ENCODE data around the gene TNFAIP3. TPM values are rescaled to one million over a fixed set of nuclear protein-coding genes. Genes with fewer than 3 reads are reported as not detected.

TNFAIP3 gene
- total and polyA plus RNA-seq, 2 donors (not counting 3 experiments of a cell fraction or from before 2014, with no cell fraction given) = 4.0 to 8.6 TPM

DNA sequence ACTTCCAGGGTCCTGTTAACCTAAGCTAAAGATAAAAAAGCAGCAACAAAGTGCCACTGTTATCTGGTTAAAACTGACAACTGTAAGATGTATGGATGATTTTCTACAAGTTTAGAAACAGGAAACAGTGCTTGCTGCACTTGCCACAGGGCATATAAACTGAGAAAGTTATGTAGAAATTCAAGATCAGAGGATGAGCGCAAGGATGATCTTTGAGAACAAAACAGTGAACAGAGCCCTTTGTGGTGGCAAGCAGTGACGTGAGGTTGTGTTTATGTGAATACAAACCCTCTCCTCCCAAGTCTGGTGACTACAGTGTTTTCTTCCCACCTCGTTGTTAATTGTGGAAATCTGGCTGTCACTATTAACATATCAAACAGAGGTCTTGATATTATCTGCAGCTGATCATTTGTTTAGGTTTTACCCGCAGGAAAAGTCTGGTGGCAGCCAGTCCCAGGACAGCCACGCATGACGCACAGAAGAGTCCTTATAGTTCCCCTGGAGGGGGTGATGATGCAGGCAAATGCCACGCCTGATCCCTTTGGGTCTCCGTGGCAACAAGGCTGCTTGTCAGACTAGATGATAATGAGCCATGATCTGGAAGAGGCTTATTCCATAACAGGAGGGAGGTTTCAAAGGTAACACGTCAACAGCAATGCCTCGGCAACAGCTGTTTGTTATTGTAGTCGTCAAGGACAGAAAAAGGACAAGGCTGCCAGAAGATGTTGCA is 43.1 kb upstream of the TNFAIP3 start:
- H3K9me1 ChIP-seq (replicated peaks; ENCODE audit: control insufficient read depth, extremely low read depth, insufficient read depth, low read length) = no peaks in the 10 kb centered on the region
- CTCF ChIA-PET = interaction anchor here (1.0 to 1.9 kb wide), 2 partner anchors 24 to 96 kb away, joined by 3 to 7 read pairs; no protein-coding TSS in a partner anchor
- BruUV-seq (replicated peaks) = no TSS peak
- POLR2A ChIA-PET = interaction anchor here (0.7 kb wide), 1 partner anchor 13 kb away, joined by 3 read pairs; no protein-coding TSS in a partner anchor
- H3K9ac ChIP-seq (replicated peaks; ENCODE audit: extremely low read depth, insufficient read depth, low read length) = no peak overlapping the region
- H3K4me2 ChIP-seq (ENCODE audit: insufficient read depth, low read length) = no peak overlapping the region
- H3K36me3 ChIP-seq (ENCODE audit: control insufficient read depth in 2 of 2, extremely low read depth in 1 of 2, insufficient read depth in 2 of 2, low read length in 2 of 2) = no peaks in the 10 kb centered on the region
- H3K79me2 ChIP-seq (ENCODE audit: control insufficient read depth, insufficient read depth, low read length) = no peaks in the 10 kb centered on the region
- TF ChIP-seq CTCF (IDR thresholded peaks at IDR 0.05; ENCODE audit: extremely low read depth in 1 of 2, insufficient read depth in 1 of 2, low read depth in 1 of 2, low read length in 2 of 2) (no peak), JUN (IDR thresholded peaks at IDR 0.05; ENCODE audit: borderline replicate concordance, insufficient read depth, insufficient read length, low read depth) (no peak), POLR2A (IDR thresholded peaks at IDR 0.05; ENCODE audit: low read depth, low read length) (no peak), GATA2 (IDR thresholded peaks at IDR 0.05; ENCODE audit: insufficient read depth, insufficient read length, low read depth, low read length) (no peak), EZH2 (IDR thresholded peaks at IDR 0.05; ENCODE audit: borderline replicate concordance, low read depth, low read length, severe bottlenecking) (no peak), FOS (IDR thresholded peaks at IDR 0.05; ENCODE audit: borderline replicate concordance, insufficient read depth, low read length) (no peak), MYC (IDR thresholded peaks at IDR 0.05; ENCODE audit: low read depth, low read length) (no peak), POLR2AphosphoS5 (IDR thresholded peaks at IDR 0.05; ENCODE audit: insufficient read depth, low read depth, low read length) (no peak)
- TF ChIP-seq, protein P1, sequence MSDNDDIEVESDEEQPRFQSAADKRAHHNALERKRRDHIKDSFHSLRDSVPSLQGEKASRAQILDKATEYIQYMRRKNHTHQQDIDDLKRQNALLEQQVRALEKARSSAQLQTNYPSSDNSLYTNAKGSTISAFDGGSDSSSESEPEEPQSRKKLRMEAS (IDR thresholded peaks at IDR 0.05; ENCODE audit: insufficient read depth, insufficient read length) = no peak
- H4K20me1 ChIP-seq (replicated peaks; ENCODE audit: control insufficient read depth, extremely low read depth, insufficient read depth, low read length) = no peaks in the 10 kb centered on the region
- intact Hi-C loops (cut with micrococcal nuclease) = no loop called here
- no peaks in the 10 kb centered on the region for H3K27me3 ChIP-seq (ENCODE audit: control insufficient read depth in 2 of 2, insufficient read depth in 2 of 2, low read length in 2 of 2)
- H3K27ac ChIP-seq (ENCODE audit: insufficient read depth, low read depth, low read length) = no peak overlapping the region
- H3K9me3 ChIP-seq (replicated peaks; ENCODE audit: control insufficient read depth, insufficient read depth, low read length) = no peaks in the 10 kb centered on the region
- H2AFZ ChIP-seq (ENCODE audit: low read depth, low read length) = no peak overlapping the region
- no peak overlapping the region for H3K4me3 ChIP-seq (replicated peaks in 1 of 3; ENCODE audit: insufficient read depth in 1 of 3, low read depth in 1 of 3, low read length in 3 of 3)
- H3K4me1 ChIP-seq (ENCODE audit: control insufficient read depth, extremely low read depth, insufficient read depth, low read length) = no peaks in the 10 kb centered on the region
- no peak for FAIRE-seq
- DNase-seq (ENCODE audit: low read depth, low spot score) = no peak
- dilution Hi-C loops (cut with MboI; ENCODE audit: extremely low pct_ligation_motif_present, low sequenced_read_pairs) = no loop called here
